GM18519 (cell line): ENCODE results near the gene EEF1A2.

Experiments used
- ATAC-seq: cut with Tn5 transposase; IDR thresholded peaks from one replicate; pipeline ENCODE4 v1.9.1; 2021; ENCODE audit warnings: mild to moderate bottlenecking, moderate library complexity; ENCODE audit not compliant: unreplicated experiment, low FRiP score

EEF1A2 gene

DNA sequence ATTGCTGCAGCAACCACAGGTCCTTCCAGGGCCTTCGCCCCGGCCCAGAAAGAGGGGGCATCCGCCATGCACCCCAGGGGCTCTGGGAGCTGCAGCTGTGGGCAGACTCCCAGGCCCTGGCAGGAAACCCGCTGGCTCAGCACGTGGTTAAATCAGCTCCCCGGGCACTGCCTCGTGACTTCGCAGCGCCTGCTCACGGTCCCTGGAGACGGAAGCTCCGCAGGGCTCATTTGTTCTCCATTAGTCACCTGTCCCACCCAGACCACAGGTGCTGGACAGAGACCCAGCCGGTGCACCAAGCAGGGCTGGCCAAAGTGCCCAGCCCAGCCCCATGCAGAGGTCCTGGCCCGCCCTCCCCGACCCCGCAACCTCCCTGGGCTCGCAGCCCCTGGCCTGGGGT is 41.1 kb downstream of the EEF1A2 start:
- no peak for ATAC-seq

DNA sequence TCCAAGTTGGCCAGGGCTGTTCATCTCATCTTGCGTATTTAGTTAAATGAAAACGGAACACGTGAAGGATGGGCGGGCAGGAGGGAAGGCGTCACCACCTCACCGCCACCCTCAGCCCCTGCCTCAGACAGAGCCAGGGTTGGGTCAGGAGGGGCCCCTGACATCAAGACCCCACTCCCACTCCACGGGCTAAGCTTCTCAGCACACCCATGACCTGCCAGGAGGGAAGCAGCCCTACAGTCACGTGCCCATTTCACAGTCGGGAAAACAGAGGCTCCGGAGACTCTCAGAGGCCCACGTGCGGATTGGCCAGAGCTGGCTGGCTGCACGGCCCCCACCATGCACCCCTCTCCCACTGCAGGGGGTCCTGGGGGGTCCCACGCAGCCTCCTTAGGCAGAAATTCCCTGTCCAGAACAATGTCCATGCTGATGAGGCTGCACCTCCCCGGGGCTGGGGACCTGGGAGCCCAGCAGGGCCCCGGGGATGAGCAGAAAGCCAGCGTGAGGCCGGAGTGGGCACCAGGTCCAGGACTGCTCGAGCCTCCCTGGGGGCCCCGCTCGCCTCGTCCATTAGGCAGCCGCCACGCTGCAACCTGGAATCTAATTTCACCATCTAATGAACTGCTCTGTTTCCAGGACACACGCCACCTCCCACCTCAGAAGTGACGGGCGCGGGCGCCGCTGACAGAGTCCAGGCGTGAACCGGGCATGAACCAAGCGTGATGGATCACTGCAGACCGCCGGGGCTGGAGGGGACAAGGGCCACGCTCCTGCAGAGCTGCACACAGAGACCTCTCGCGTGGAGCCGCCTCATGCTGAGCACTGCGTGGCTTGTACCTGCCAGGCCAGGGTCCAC is 42.2 kb downstream of the EEF1A2 start:
- no peak for ATAC-seq

DNA sequence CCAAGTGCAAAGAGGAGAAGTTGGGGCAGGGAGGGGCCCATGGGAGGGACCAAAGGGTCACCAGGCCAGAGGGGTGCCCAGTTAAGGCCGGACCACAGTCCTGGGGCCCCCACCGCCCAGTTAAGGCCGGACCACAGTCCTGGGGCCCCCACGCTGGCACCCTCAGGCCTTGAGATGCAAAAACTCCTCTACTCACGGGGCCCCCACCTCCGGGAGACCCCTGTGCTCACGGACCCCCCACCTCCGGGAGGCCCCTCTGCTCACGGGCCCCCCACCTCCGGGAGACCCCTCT is 43.4 kb downstream of the EEF1A2 start:
- no peak for ATAC-seq

DNA sequence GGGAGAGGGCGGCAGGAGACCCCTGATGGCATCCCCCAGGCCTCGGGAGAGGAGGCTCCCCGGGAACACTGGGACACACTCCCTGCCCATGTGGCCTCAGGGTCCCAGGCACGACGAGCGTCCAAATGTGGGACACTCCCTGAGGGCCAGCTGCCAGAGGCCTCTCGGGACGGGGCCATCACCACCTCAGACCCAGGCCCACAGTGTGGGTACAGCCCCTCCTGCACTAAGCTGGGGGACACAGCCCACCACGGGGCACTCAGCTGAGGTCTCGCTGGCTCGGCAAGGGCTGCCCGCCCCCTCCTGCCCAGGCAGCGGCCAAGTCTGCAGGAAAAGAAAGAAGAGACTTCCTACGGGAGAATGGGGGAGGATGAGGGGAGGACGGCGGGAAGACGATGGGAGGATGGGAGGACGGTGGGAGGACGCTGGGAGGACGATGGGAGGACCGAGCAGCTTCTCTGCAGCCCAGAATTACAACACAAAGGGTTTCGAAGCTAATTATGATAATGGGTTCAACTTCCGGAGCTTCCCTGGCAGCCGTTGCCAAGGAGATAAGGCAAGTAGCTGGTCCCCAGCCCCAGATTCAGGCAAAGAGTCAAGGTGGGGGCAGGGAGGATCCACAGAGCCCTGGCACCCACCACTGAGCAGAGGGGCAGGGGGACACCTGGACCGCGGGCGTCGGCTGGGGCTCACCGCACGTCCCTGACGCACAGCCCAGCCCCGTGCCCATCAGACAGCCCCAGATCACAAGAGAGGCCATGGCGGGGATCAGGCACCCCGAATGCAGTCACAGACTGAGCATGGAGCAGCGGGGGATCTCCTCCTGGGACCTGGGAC is 43.9 kb downstream of the EEF1A2 start:
- no peak for ATAC-seq

DNA sequence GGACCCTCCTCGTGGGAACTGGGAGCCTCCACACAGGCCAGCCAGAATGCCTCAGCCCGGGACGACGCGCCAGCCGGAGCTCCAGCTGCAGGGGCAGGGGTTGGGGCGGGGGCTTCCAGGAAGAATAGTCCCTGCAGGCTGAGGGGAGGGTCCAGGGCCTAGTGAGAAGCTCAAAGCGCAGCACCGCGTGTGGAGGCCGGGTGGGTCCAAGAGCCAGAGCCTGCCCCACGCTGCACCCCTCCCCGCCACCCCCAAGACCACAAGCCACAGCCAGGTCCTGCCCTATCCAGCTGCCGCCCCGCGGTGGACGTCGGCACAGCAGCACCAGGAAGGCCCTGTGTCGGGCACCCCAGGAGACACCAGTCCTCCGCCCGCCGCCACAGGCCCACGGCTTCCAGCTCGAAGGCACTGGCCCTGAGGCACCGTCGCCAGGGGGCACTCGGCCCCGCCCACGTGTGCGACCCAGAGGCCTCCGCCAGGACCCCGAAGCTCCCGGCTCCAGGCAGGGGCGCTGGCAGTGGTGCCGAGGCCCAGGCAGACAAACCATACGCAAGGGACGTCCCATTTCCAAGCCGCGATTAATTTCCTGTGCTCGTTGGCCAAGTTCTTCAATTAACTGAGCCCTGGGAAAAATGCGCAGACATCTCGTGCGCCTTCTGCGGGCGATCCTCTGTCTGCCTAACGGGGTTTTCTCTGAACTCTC is 45.9 kb downstream of the EEF1A2 start:
- ATAC-seq, result no peak

DNA sequence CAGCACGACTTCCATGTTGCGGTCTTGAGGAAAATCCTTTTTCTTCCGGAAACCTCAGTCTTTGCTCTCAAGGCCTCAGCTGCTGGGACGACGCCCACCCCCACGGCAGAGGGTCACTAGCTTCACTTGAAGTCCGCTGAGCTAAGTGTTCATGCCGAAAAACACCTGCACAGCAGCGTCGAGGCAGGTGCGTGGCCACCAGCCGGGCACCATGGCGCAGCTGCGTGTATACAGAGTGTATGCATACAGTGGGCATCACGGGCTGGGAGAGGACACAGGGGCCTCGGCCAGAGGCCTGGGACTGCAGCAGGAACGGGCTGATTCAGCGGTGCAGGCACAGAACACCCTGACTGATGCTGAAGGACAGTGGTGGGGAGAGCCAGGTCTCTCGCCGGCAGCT is 46.5 kb downstream of the EEF1A2 start:
- no peak for ATAC-seq

DNA sequence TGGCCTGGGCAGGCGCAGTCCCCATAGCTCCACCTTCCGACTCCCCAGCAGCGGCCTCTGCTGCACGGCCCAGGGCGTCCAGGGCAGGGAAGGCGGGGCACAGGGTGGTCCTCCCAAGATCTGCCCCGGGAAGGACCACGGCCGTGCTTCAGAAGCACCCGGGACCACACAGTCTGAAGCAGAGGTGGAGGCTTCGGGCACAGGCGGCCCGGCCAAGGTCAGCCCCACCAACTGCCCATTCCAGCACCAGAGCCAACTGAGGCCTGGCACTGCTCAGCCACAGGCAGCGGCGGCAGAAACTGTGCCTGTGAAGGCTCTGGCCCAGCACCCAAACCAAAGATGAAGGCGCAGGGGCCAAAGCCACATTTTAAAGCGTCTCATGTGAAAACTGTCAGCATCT is 47.1 kb downstream of the EEF1A2 start:
- ATAC-seq, result no peak

DNA sequence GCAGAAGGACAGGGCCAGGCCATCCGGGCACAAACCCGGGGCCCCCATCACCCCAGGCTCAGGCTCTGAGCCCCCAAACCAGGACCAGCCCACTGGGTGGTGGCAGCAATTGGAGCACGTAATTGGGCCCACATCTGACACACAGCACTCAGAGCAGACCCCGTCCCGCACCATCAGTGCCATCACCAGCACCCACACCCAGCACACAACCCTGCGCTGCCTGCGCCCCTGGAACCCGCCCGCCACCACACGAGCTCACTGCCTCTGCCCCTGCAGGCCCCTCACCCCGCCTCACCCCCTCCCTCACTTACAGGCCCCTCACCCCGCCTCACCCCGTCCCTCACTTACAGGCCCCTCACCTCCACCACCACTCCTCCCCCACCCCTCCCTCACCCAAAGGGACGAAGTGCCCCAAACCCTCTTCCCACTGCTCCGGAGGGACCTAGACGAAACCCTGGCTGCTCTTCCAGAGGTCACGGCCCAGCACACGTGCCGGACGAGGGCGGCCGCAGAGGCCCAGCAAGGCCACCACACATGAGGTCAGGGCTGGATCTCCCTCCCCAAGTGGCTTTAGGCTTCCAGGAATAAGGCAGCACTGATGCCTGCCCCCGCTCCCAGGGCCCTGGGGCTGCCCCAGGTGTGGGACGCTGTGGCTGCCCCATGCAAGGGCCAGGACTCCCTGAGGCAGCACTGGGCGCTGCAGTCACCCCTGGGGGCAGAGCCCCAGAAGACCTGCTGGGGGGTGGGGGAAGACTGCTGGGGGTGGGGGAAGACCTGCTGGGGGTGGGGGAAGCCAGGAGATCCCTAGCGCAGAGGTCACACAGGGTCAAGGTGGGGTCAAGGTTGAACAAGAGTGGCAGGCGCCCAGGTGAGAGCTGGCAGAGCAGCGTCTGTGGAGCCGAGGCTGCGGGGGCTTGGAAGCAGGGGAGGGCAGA is 48.8 kb downstream of the EEF1A2 start:
- ATAC-seq, result no peak

DNA sequence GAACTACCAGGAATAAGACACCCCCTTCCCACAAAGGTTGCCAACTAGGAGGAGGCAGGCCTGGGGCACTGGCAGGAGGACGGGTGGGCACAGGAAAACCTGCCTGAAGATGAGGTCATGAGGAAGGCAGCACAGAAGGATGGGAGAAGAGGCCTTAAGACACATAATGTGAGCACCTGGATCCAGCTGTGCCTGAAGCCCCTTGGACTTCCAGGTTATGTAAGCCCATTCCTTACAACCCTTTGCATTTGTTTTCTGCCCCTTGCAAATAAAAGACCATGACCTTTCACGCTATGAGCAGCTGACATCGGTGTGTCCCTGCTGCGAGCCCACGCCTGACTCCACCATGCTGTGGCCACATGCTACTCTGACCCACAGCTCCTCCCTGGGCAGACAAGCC is 49.9 kb downstream of the EEF1A2 start:
- ATAC-seq, result no peak

DNA sequence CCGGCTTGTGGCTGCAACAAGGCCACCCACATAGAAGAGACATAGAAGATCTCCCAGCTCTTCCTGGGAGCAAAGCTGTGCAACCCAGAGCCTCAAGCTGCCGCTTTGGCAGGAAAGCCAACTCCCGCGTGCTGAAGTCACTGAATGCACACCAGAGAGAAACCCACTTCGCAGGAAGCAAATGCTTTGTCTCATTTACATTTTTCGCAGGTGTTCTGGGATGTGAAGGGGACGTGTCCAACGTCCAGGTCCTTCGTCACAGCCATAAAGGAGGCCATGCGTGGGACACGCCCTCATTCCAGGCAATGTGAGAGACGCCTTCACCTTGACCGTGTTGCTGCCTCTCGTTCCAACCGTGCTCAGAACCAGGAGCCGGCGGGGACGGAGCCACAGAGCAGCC is 50.9 kb downstream of the EEF1A2 start:
- ATAC-seq, result no peak

DNA sequence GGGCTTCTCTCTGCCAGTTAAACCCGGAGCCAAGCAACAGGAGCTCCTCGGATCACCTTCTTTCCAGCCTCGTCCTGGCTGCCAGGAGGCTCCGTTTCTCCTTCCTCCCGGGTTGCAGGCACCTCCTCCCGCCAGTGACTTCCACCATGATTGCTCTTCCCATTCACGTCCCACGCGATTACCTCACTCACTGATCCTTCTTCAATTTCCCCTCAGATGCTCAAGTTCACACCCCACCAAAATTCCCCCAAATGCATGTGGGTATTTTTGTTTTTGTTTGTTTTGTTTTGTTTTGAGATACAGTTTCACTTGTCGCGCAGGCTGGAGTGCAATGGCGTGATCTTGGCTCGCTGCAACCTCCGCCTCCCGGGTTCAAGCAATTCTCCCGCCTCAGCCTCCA is 51.6 kb downstream of the EEF1A2 start:
- ATAC-seq, result no peak

DNA sequence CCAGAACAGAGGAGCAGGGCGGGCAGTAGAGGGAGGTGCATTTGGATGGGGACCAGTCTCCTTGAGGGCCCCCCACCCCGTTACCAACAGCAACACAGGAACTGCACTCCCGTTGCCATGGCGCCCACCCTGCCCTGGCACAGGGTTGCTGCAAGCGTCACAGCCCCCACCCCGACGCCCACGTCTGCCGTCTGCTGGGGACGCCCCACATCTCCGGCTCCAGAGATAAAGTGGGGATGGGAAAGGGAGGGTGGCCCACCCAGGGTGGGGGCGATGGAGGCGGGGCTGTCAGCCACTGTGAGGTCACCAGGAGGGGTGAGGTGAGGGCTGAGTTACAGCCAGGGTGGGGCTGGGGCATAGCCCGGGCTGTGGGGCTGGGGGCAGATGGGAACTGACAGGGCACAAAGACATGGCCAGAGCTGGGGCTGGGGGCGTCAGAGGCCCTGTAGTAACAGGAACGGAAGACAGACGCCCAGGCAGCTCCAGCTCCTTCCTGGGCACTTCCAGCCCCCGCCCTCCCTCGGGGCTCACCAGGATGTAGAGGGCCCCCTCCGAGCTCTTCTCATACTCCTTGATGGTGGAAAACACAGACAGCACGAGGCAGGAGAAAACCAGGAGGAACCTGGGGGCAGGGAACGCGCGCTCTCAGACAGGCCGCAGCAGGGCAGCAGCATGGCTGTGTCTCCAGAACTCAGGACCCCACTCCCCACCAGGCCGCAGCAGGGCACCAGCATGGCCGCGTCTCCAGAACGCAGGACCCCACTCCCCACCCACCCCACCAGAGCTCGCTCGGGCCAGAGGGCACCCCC is 52.5 kb downstream of the EEF1A2 start:
- ATAC-seq, result no peak

DNA sequence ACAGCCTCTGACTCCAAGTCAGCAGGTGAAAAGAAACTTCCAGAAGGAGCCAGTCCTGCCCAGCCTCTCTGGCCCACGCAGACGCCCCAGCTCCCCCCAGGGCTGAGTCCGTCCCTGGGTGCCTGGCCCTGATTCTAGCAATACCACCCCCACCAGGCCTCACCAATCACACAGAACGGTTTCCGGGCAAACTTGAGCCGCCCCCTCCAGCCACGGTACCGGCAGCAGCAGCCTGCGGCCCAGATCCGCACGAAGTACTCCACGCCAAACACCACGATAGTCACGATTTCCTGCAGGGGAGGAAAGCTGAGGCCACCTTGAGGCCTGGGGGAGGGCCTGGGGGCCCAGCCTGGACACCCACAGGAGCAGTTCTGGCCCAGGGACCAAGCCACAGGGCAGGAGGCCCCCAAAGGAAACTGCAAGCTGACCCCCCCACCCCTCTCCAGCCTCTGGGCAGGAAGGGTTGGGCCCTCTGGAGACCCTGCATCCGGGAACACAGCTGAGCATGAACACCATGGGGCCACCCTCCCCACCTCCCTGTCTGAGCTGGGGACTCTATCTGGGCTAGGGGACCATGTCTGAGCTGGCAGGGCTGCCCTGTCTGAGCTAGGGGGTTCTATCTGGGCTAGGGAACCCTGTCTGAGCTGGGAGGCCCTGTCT is 53.7 kb downstream of the EEF1A2 start:
- no peak for ATAC-seq

DNA sequence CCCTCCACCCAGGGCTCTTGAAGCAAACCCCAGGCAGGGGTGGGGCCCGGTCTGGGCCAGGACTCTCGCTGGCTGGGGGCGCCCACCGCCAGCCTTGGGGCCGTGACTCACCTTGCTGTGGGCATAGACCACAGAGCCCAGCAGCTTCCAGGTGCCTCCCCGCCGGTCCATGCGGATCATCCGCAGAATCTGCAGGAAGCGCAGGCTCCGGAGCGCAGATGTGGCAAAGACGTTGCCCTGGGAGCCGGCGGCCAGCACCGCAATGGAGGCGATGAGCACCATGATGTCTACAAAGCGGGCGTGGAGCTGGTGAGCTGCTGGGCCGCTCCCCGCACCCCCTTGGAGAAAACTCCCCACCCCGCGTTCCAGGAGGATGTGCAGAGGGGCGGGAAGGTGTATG is 54.3 kb downstream of the EEF1A2 start:
- no peak for ATAC-seq

DNA sequence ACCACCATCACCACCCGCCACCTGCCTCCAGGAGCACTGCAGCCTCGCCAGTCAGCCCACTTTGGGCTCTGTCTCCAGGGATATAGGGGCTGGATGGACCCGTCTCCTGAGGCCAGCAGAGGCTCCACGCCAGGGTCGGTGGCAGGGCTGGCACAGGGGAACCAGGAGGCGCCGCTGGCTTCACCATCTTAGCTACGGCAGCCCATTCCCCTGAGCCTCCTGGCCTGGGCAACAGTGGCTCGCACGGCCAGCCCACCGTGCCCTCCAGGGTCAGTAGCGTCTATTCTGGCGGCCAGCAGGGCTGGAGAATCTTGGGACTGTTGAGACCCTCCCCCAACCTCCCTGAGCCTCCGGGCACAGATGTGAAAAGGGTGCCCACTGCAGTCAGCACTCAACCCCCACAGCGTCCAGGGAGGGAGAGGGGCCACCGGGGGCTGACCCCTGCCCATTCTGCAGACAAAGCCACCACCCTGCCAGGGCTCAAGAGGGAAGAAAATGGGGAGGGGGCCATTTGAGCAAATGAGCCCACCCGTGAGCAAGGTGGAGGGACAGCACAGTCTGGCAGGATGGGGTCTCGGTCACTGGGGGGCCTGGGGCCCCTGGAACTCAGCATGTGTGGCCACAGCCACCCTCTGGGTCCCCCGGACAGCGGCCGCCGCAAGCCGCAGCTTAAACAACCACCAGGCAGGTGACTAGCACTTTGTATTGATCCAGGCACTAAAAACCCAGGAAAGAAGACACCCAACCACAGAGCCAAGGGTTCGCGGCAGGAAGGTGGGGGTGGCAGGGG is 55.1 kb downstream of the EEF1A2 start:
- no peak for ATAC-seq

DNA sequence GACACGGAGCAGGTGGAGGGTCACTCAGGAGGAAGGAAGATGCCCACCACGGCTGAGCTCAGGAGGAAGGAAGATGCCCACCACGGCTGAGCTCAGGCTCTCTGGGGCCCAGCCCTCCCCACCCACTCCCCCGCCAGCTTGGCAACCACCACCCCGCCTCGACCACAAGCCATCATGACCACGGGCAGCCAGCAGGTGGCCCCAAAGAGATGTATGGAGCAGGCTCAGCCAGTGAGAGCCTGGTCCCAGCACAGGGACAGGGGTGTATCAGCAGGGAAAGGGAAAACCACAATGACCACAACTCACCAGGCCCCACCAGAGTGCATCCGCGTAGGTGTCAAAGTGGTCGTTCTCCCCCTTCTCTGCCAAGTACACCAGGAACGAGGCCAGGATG is 56.8 kb downstream of the EEF1A2 start:
- ATAC-seq, result no peak

DNA sequence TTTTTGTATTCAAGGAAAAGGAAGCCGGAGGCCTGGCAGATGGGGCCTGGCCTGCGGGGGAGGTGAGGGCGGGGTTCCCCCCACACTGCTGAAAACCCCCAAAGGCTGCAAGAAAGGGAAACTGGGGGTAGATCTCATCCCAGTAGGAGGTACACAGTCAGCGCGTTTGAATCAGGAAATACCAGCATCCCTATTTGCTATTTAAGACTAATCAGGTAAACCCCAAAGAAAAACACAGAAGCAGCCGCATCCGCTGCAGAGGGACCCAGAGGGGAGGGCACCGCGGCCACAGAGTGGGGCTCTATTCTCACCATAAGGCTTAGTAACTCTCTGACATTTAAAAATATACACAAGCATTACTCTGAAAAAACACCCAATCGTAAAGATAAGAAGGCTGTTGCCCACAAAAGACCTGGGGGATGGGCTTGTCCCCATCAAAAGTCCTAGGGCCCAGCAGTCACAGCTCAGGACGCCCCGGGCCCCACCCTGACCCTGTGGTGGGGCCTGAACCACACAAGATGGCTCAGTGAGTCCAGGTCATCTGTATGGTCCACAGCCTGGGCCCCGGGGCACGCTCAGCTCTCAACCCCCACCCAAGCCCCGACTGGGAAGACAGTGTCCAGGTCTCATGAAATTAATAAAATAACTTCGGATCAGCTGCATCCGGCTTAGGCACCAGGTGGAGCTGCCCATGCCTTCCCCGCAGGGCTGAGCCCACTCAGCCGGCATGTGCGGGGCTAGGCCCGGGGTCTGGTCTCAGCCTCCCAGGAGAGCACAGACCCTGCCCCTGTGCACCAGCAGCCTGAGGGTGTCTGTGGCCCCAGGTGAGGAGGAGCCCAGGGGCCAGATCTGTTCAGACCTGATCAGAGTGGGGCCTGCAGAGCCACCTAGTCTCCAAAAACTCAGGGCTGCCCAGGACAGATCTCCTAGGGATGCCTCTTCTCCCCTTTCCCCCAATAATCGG is 57.5 kb downstream of the EEF1A2 start:
- ATAC-seq, result no peak
